ENCODE measurements around the gene EPN1. TPM values are rescaled to one million over a fixed set of nuclear protein-coding genes. Genes with fewer than 3 reads are reported as not detected.
A peak's percentile ranks its signal among the peaks of the same experiment; 100 is the strongest.

The EPN1 gene
- total and polyA plus RNA-seq, 2 of the 13 experiments (the other 11 are each of a cell fraction or from before 2014, with no cell fraction given) = 28.9 to 31.7 TPM

- no peak for TF ChIP-seq ELK4 (CRISPR knock-in tag; IDR thresholded peaks at IDR 0.05; ENCODE audit: borderline replicate concordance)
- TF ChIP-seq GZF1 (CRISPR knock-in tag; IDR thresholded peaks at IDR 0.05) = no peak
- TF ChIP-seq ZNF605 (CRISPR knock-in tag; IDR thresholded peaks at IDR 0.05) = no peak
- no peak for TF ChIP-seq ZBTB21 (CRISPR knock-in tag; IDR thresholded peaks at IDR 0.05)
- no peak for TF ChIP-seq ZNF530 (CRISPR knock-in tag; IDR thresholded peaks at IDR 0.05; ENCODE audit: low read depth)
- no peak for TF ChIP-seq DRAP1 (CRISPR knock-in tag; IDR thresholded peaks at IDR 0.05)
- TF ChIP-seq ZFP62 (CRISPR knock-in tag; IDR thresholded peaks at IDR 0.05) = no peak
- 0 out of 2 replicates have a peak, but pooled peaks have one; percentile 56 for TF ChIP-seq ZNF30 (CRISPR knock-in tag; IDR thresholded peaks at IDR 0.05)
- TF ChIP-seq AKNA (CRISPR knock-in tag; IDR thresholded peaks at IDR 0.05; ENCODE audit: borderline replicate concordance) = no peak
- TF ChIP-seq ZNF646 (CRISPR knock-in tag; IDR thresholded peaks at IDR 0.05) = no peak
- TF ChIP-seq JDP2 (CRISPR knock-in tag; IDR thresholded peaks at IDR 0.05; ENCODE audit: borderline replicate concordance) = no peak
- no peak for TF ChIP-seq SETDB1 (CRISPR knock-in tag; IDR thresholded peaks at IDR 0.05; ENCODE audit: borderline replicate concordance)
- TF ChIP-seq FOSL1 (CRISPR knock-in tag; IDR thresholded peaks at IDR 0.05; ENCODE audit: borderline replicate concordance) = no peak
- TF ChIP-seq ZNF652 (CRISPR knock-in tag; IDR thresholded peaks at IDR 0.05; ENCODE audit: borderline replicate concordance, low read depth) = no peak
- no peak for TF ChIP-seq SRSF4 (IDR thresholded peaks at IDR 0.05; ENCODE audit: low read depth, low read length, poor library complexity, severe bottlenecking)
- no peak for TF ChIP-seq ZSCAN12 (CRISPR knock-in tag; IDR thresholded peaks at IDR 0.05)
- no peak for TF ChIP-seq ZFP36 (IDR thresholded peaks at IDR 0.05; ENCODE audit: borderline replicate concordance, low read depth, low read length, partially characterized antibody)
Observed at GRCh38 chr19:55640043-55640576, 34.9 kb upstream of the EPN1 start (continued).
